SK-N-SH treated with all-trans-retinoic acid at 6 μM for 48 hours (cell line): ENCODE results near the gene APOA5.

ENCODE experiments used
- ATAC-seq: fragments of 200-7000 bp; cut with Tn5 transposase; 3 replicates; pipeline ENCODE4 v1.9.1; 2020; ENCODE audit warnings: mild to moderate bottlenecking, moderate library complexity
- ARNTL ChIP-seq: fragments of 450-650 bp; formaldehyde crosslinking; IDR thresholded peaks from 2 replicates; pipeline ENCODE4 v1.5.0; 2020; ENCODE audit warnings: low read depth, mild to moderate bottlenecking, moderate library complexity, borderline replicate concordance
- BACH2 ChIP-seq: fragments of 250-450 bp; sonication (Bioruptor Pico); IDR thresholded peaks from 2 replicates; pipeline ENCODE4 v1.9.0; 2021; ENCODE audit warnings: mild to moderate bottlenecking, borderline replicate concordance
- CSDC2 ChIP-seq: fragments of 250-450 bp; sonication (Bioruptor Pico); IDR thresholded peaks from 2 replicates; pipeline ENCODE4 v1.5.0; 2020; ENCODE audit warnings: mild to moderate bottlenecking, moderate library complexity
- OSR1 ChIP-seq: fragments of 250-450 bp; sonication (Bioruptor Pico); IDR thresholded peaks from 2 replicates; pipeline ENCODE4 v1.8.0; 2022; ENCODE audit warnings: moderate library complexity, mild to moderate bottlenecking, inconsistent platforms
- PPARA ChIP-seq: fragments of 250-450 bp; sonication (Bioruptor Pico); IDR thresholded peaks from 2 replicates; pipeline ENCODE4 v1.5.0; 2020; ENCODE audit warnings: mild to moderate bottlenecking, borderline replicate concordance
- RARB ChIP-seq: fragments of 250-450 bp; sonication (Bioruptor Pico); IDR thresholded peaks from 2 replicates; pipeline ENCODE4 v1.8.0; 2021; ENCODE audit warnings: mild to moderate bottlenecking, moderate library complexity
- SNAI2 ChIP-seq: fragments of 250-450 bp; sonication (Bioruptor Pico); IDR thresholded peaks from 2 replicates; pipeline ENCODE4 v1.5.0; 2020; ENCODE audit warnings: mild to moderate bottlenecking, moderate library complexity
- TOX ChIP-seq: fragments of 250-450 bp; sonication (Bioruptor Pico); IDR thresholded peaks from 2 replicates; pipeline ENCODE4 v1.8.0; 2021; ENCODE audit warnings: mild to moderate bottlenecking, moderate library complexity, borderline replicate concordance
- ZC3H10 ChIP-seq: fragments of 250-450 bp; sonication (Bioruptor Pico); IDR thresholded peaks from 2 replicates; pipeline ENCODE4 v1.5.1; 2021; ENCODE audit warnings: mild to moderate bottlenecking, moderate library complexity
- ZFP30 ChIP-seq: fragments of 450-650 bp; formaldehyde crosslinking; IDR thresholded peaks from 2 replicates; pipeline ENCODE4 v1.5.0; 2022; ENCODE audit warnings: mild to moderate bottlenecking, moderate library complexity
- ZNF565 ChIP-seq: fragments of 450-650 bp; formaldehyde crosslinking; conservative IDR thresholded peaks from 2 replicates; pipeline ENCODE4 v1.5.0; 2020; ENCODE audit warnings: low read depth, mild to moderate bottlenecking, moderate library complexity
- ZNF70 ChIP-seq: fragments of 450-650 bp; formaldehyde crosslinking; IDR thresholded peaks from 2 replicates; pipeline ENCODE4 v1.5.0; 2020; ENCODE audit warnings: mild to moderate bottlenecking, moderate library complexity
- TF ChIP-seq, protein P1 (sequence below): fragments of 250-450 bp; sonication (Bioruptor Pico); IDR thresholded peaks from 2 replicates; pipeline ENCODE4 v1.5.0; 2020; ENCODE audit warnings: mild to moderate bottlenecking, moderate library complexity
- TF ChIP-seq, protein P2 (sequence below): fragments of 250-450 bp; sonication (Bioruptor Pico); IDR thresholded peaks from 2 replicates; pipeline ENCODE4 v1.5.1; 2021; ENCODE audit warnings: mild to moderate bottlenecking, moderate library complexity
- TF ChIP-seq, protein P3 (sequence below): fragments of 250-450 bp; sonication (Bioruptor Pico); IDR thresholded peaks from 2 replicates; pipeline ENCODE4 v1.8.0; 2020; ENCODE audit warnings: mild to moderate bottlenecking, moderate library complexity, borderline replicate concordance
- TF ChIP-seq, protein P4 (sequence below): fragments of 250-450 bp; sonication (Bioruptor Pico); IDR thresholded peaks from 2 replicates; pipeline ENCODE4 v1.5.1; 2020; ENCODE audit warnings: low read depth, mild to moderate bottlenecking, moderate library complexity

APOA5 gene

DNA sequence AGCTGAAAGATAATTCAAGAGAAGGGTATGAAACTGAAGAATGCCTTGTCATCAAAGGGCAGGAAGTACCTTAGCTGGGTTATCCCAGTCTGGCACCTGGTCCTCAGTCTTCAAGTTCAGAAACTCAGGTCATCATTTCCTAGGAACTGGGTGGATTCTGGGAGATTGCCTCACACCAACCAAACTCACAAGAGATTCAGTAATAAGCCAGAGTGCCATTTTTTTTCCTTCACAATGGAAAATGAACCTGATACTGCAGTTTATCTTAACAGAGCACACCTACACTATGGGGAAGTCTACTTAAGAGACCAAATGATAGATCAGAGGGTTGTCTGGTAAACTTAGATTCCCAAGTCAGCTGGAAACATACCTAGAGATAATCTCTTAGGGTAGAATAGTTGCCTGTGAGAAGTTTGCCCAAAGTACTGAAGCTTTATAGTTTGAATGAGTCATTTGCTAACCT lies 15.1 kb downstream of the APOA5 start:
- TF ChIP-seq, protein P1, sequence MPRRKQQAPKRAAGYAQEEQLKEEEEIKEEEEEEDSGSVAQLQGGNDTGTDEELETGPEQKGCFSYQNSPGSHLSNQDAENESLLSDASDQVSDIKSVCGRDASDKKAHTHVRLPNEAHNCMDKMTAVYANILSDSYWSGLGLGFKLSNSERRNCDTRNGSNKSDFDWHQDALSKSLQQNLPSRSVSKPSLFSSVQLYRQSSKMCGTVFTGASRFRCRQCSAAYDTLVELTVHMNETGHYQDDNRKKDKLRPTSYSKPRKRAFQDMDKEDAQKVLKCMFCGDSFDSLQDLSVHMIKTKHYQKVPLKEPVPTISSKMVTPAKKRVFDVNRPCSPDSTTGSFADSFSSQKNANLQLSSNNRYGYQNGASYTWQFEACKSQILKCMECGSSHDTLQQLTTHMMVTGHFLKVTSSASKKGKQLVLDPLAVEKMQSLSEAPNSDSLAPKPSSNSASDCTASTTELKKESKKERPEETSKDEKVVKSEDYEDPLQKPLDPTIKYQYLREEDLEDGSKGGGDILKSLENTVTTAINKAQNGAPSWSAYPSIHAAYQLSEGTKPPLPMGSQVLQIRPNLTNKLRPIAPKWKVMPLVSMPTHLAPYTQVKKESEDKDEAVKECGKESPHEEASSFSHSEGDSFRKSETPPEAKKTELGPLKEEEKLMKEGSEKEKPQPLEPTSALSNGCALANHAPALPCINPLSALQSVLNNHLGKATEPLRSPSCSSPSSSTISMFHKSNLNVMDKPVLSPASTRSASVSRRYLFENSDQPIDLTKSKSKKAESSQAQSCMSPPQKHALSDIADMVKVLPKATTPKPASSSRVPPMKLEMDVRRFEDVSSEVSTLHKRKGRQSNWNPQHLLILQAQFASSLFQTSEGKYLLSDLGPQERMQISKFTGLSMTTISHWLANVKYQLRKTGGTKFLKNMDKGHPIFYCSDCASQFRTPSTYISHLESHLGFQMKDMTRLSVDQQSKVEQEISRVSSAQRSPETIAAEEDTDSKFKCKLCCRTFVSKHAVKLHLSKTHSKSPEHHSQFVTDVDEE (CRISPR knock-in tag): no peak
- no peak for TF ChIP-seq ZFP30 (CRISPR knock-in tag)
- TF ChIP-seq PPARA: no peak
- no peak for TF ChIP-seq ARNTL (CRISPR knock-in tag)
- ATAC-seq: no peak

DNA sequence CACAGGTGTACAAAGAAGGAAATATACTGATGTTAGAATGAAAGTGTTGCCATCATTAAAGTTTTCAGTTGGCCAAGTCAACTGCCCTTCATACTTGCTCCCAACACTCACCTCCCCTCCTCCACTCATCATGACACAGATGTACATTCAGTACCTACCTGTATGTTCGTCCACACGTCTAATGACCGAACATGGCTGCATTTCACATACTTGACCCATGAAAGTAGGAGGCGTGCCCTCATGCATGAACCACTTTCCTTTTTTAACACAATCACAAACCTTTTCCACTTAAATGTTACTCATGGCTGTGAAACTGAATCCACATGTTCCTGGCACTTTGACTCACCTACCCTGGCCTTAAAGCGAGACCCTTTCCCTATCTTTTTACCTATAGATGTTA lies 15.7 kb downstream of the APOA5 start:
- ATAC-seq: no peak
- no peak for TF ChIP-seq CSDC2 (CRISPR knock-in tag)
- no peak for TF ChIP-seq PPARA
- TF ChIP-seq, protein P2, sequence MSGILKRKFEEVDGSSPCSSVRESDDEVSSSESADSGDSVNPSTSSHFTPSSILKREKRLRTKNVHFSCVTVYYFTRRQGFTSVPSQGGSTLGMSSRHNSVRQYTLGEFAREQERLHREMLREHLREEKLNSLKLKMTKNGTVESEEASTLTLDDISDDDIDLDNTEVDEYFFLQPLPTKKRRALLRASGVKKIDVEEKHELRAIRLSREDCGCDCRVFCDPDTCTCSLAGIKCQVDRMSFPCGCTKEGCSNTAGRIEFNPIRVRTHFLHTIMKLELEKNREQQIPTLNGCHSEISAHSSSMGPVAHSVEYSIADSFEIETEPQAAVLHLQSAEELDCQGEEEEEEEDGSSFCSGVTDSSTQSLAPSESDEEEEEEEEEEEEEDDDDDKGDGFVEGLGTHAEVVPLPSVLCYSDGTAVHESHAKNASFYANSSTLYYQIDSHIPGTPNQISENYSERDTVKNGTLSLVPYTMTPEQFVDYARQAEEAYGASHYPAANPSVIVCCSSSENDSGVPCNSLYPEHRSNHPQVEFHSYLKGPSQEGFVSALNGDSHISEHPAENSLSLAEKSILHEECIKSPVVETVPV (CRISPR knock-in tag): no peak
- TF ChIP-seq ZNF70 (CRISPR knock-in tag): no peak
- TF ChIP-seq RARB (CRISPR knock-in tag): no peak
- TF ChIP-seq TOX (CRISPR knock-in tag): no peak

DNA sequence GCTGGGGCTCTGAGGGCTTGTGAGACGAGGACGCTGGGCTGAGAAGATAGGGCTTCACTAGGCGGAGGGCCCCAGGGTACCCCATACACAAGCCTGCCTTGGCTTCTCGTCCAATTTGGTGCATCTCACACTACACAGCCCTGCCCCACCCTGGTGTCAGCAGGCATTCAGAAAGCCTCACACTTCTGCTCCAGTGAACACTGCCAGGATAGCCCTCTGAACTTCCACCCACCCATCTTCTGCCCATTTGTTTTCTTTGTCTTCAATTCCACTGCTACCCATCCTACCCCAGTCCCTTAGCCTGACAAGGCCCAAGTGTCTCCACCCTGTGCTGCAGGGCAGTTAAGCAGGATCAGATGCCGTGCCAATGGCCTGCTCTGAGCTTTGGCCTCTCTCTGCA lies 17.0 kb downstream of the APOA5 start:
- no peak for TF ChIP-seq RARB (CRISPR knock-in tag)
- no peak for TF ChIP-seq ZC3H10 (CRISPR knock-in tag)
- TF ChIP-seq SNAI2 (CRISPR knock-in tag): no peak
- TF ChIP-seq TOX (CRISPR knock-in tag): no peak
- TF ChIP-seq, protein P1 (CRISPR knock-in tag): no peak
- no peak for TF ChIP-seq ARNTL (CRISPR knock-in tag)
- no peak for TF ChIP-seq OSR1 (CRISPR knock-in tag)
- no peak for TF ChIP-seq ZNF565 (CRISPR knock-in tag)
- TF ChIP-seq, protein P3, sequence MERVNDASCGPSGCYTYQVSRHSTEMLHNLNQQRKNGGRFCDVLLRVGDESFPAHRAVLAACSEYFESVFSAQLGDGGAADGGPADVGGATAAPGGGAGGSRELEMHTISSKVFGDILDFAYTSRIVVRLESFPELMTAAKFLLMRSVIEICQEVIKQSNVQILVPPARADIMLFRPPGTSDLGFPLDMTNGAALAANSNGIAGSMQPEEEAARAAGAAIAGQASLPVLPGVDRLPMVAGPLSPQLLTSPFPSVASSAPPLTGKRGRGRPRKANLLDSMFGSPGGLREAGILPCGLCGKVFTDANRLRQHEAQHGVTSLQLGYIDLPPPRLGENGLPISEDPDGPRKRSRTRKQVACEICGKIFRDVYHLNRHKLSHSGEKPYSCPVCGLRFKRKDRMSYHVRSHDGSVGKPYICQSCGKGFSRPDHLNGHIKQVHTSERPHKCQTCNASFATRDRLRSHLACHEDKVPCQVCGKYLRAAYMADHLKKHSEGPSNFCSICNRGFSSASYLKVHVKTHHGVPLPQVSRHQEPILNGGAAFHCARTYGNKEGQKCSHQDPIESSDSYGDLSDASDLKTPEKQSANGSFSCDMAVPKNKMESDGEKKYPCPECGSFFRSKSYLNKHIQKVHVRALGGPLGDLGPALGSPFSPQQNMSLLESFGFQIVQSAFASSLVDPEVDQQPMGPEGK (CRISPR knock-in tag): no peak
- TF ChIP-seq, protein P4, sequence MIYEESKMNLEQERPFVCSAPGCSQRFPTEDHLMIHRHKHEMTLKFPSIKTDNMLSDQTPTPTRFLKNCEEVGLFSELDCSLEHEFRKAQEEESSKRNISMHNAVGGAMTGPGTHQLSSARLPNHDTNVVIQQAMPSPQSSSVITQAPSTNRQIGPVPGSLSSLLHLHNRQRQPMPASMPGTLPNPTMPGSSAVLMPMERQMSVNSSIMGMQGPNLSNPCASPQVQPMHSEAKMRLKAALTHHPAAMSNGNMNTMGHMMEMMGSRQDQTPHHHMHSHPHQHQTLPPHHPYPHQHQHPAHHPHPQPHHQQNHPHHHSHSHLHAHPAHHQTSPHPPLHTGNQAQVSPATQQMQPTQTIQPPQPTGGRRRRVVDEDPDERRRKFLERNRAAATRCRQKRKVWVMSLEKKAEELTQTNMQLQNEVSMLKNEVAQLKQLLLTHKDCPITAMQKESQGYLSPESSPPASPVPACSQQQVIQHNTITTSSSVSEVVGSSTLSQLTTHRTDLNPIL (CRISPR knock-in tag): no peak
- TF ChIP-seq ZNF70 (CRISPR knock-in tag): no peak
- no peak for TF ChIP-seq BACH2 (CRISPR knock-in tag)
- no peak for ATAC-seq
